K562 treated with DMSO at 1 percent for 4 hours (cell line): ENCODE measurements around the gene ZNF710. TPM values are rescaled to one million over a fixed set of nuclear protein-coding genes. Genes with fewer than 3 reads are reported as not detected.

ENCODE experiments used
- total RNA-seq: library from RNA; unstranded; fragments of 300-600 nt; gene quantifications from 2 replicates; pipeline ENCODE4 v1.2.3, GENCODE V29; 2022; ENCODE audit not compliant: insufficient read depth

ZNF710 gene
- 7.6 and 8.0 TPM in 2 replicates for total RNA-seq

GRCh38 chr15:90001062-90001682, at the start of gene ZNF710:
ZNF710 (plus strand) TSS chr15:90001324; CDS start chr15:90067138, 65,814 bp downstream.

GRCh38 chr15:90101969-90102890, 101.1 kb downstream of the ZNF710 start, which contains the start of gene IDH2:
IDH2 (minus strand) TSS chr15:90102468; CDS start chr15:90102390, 78 bp downstream.

Other genes starting within 250 kb of the ZNF710 start
- gene MESP2, start 225.0 kb upstream of the ZNF710 start, total RNA-seq = not detected in 2 replicates
- 5.4 and 6.8 TPM in 2 replicates for gene ANPEP, start 186.5 kb upstream of the ZNF710 start, total RNA-seq
- gene AP3S2, start 107.3 kb upstream of the ZNF710 start, total RNA-seq = 17.4 and 34.1 TPM in 2 replicates
- not detected in 2 replicates for gene ARPIN, start 88.4 kb upstream of the ZNF710 start, total RNA-seq
- 86.0 and 111 TPM in 2 replicates for gene IDH2, start 101.1 kb downstream of the ZNF710 start, total RNA-seq
- 25.2 and 36.5 TPM in 2 replicates for gene SEMA4B, start 200.0 kb downstream of the ZNF710 start, total RNA-seq
- gene CIB1, start 232.6 kb downstream of the ZNF710 start, total RNA-seq = 126 and 166 TPM in 2 replicates
- 1.7 and 4.0 TPM in 2 replicates for gene GDPGP1, start 232.9 kb downstream of the ZNF710 start, total RNA-seq
- not detected in 2 replicates for gene TTLL13, start 248.2 kb downstream of the ZNF710 start, total RNA-seq